Neural progenitor cell (in vitro differentiated cells): ENCODE data around the gene TAF6. TPM values are rescaled to one million over a fixed set of nuclear protein-coding genes. Genes with fewer than 3 reads are reported as not detected.

Source experiments
- DNase-seq: peaks from one replicate; pipeline ENCODE4 v3.0.0-alpha.2; 2016; ENCODE audit warnings: low spot score
- H2AFZ ChIP-seq: fragments of 200-600 bp; sonication (generic); replicated peaks from 2 replicates; pipeline ENCODE4 v1.6.1; 2016; ENCODE audit warnings: antibody characterized with exemption
- H3F3A ChIP-seq: fragments of 200-600 bp; sonication (generic); 2 replicates; pipeline ENCODE4 v1.6.1; 2016; ENCODE audit warnings: antibody characterized with exemption, low read depth
- H3K27ac ChIP-seq: fragments of 200-600 bp; sonication (generic); 2 replicates; pipeline ENCODE4 v1.5.1; 2016; ENCODE audit warnings: mild to moderate bottlenecking
- H3K27me3 ChIP-seq: fragments of 200-600 bp; sonication (generic); 2 replicates; pipeline ENCODE4 v1.6.1; 2016; ENCODE audit warnings: mild to moderate bottlenecking, moderate library complexity
- H3K36me3 ChIP-seq: fragments of 200-600 bp; sonication (generic); 2 replicates; pipeline ENCODE4 v1.5.1; 2016
- H3K4me1 ChIP-seq: fragments of 200-600 bp; sonication (generic); 2 replicates; pipeline ENCODE4 v1.6.1; 2016; ENCODE audit warnings: mixed run types
- H3K4me2 ChIP-seq: fragments of 200-600 bp; sonication (generic); 2 replicates; pipeline ENCODE4 v1.6.1; 2016
- H3K4me3 ChIP-seq: fragments of 200-600 bp; sonication (generic); 2 replicates; pipeline ENCODE4 v1.5.1; 2016
- H3K79me2 ChIP-seq: fragments of 200-600 bp; sonication (generic); 2 replicates; pipeline ENCODE4 v1.6.1; 2016; ENCODE audit warnings: low read depth
- H3K9ac ChIP-seq: fragments of 200-600 bp; sonication (generic); 2 replicates; pipeline ENCODE4 v1.6.1; 2016
- H3K9me3 ChIP-seq: fragments of 200-600 bp; sonication (generic); 2 replicates; pipeline ENCODE4 v1.5.1; 2016; ENCODE audit warnings: low read depth
- H4K20me1 ChIP-seq: fragments of 200-600 bp; sonication (generic); 2 replicates; pipeline ENCODE4 v1.6.1; 2016; ENCODE audit warnings: low read depth
- H3K27ac Mint-ChIP-seq: 3 replicates; pipeline ENCODE4 v1.8.0; 2021; ENCODE audit warnings: mixed read lengths
- H3K27me3 Mint-ChIP-seq: 2 replicates; pipeline ENCODE4 v1.8.0; 2022; ENCODE audit warnings: low read depth, mild to moderate bottlenecking, inconsistent platforms, moderate library complexity, mixed read lengths; ENCODE audit not compliant: insufficient read depth
- H3K36me3 Mint-ChIP-seq: 3 replicates; pipeline ENCODE4 v1.8.0; 2021; ENCODE audit warnings: mixed read lengths
- H3K4me1 Mint-ChIP-seq: 3 replicates; pipeline ENCODE4 v1.8.0; 2021; ENCODE audit warnings: mixed read lengths
- H3K4me3 Mint-ChIP-seq: 3 replicates; pipeline ENCODE4 v1.8.0; 2021; ENCODE audit warnings: mild to moderate bottlenecking, moderate library complexity, mixed read lengths
- H3K9me3 Mint-ChIP-seq: 3 replicates; pipeline ENCODE4 v1.8.0; 2020; ENCODE audit warnings: mixed read lengths
- CTCF ChIP-seq: fragments of 200-600 bp; sonication (generic); IDR thresholded peaks from 2 replicates; pipeline ENCODE4 v1.5.1; 2017; ENCODE audit warnings: antibody characterized with exemption, mild to moderate bottlenecking
- EZH2 ChIP-seq: fragments of 200-600 bp; sonication (generic); IDR thresholded peaks from 2 replicates; pipeline ENCODE4 v1.6.1; 2017; ENCODE audit warnings: antibody characterized with exemption, mild to moderate bottlenecking, moderate library complexity
- EZH2phosphoT487 ChIP-seq: fragments of 200-600 bp; sonication (generic); IDR thresholded peaks from 2 replicates; pipeline ENCODE4 v1.6.1; 2017; ENCODE audit warnings: antibody characterized with exemption
- total RNA-seq: library from RNA; depleted of rRNA; stranded (reverse); fragments of >200 nt; gene quantifications from 2 replicates; pipeline ENCODE4 v1.2.3, GENCODE V29; 2015; ENCODE audit warnings: low replicate concordance

TAF6 gene
- total RNA-seq, 1 donor from 2014 or later, result 66.1 TPM

- Histone ChIP-seq H3K9ac (no peak overlapping the region), H3K79me2 (no peaks in the 10 kb centered on the region), H4K20me1 (no peaks in the 10 kb centered on the region), H3K4me1 (no peaks in the 10 kb centered on the region), H3K36me3 (peaks cover 20% of the 10 kb centered on the region), H3F3A (peaks cover 50% of the 10 kb centered on the region), H2AFZ (no peak overlapping the region), H3K9me3 (peaks cover 15% of the 10 kb centered on the region), H3K27me3 (no peaks in the 10 kb centered on the region), H3K27ac (no peak overlapping the region), H3K4me2 (no peak overlapping the region), H3K4me3 (no peak overlapping the region)
- Mint-ChIP-seq H3K9me3 (peaks cover 16% of the 10 kb centered on the region), H3K4me1 (no peaks in the 10 kb centered on the region), H3K27ac (no peak overlapping the region), H3K27me3 (peaks cover 5% of the 10 kb centered on the region), H3K4me3 (no peak overlapping the region), H3K36me3 (peaks cover 53% of the 10 kb centered on the region)
- no peak for DNase-seq
- no peak for TF ChIP-seq CTCF
- no peak for TF ChIP-seq EZH2phosphoT487
- TF ChIP-seq EZH2, result no peak
These were observed 53.5 kb downstream of the TAF6 start for GRCh38 chr7:100065452-100066186.

- TF ChIP-seq EZH2phosphoT487, result no peak
- TF ChIP-seq EZH2, result no peak
- TF ChIP-seq CTCF, result no peak
- H3K4me3 ChIP-seq, result no peak overlapping the region
- H3K27ac Mint-ChIP-seq, result no peak overlapping the region
- H3K27me3 Mint-ChIP-seq, result peaks cover 2% of the 10 kb centered on the region
- H4K20me1 ChIP-seq, result no peaks in the 10 kb centered on the region
- peaks cover under 1% of the 10 kb centered on the region for H3K9me3 ChIP-seq
- H3K4me1 Mint-ChIP-seq, result no peaks in the 10 kb centered on the region
- H3K9ac ChIP-seq, result no peak overlapping the region
- no peak overlapping the region for H3K4me2 ChIP-seq
- no peaks in the 10 kb centered on the region for H3K79me2 ChIP-seq
- H3K27ac ChIP-seq, result no peak overlapping the region
- H3K36me3 Mint-ChIP-seq, result peaks cover 45% of the 10 kb centered on the region
- H3K4me1 ChIP-seq, result no peaks in the 10 kb centered on the region
- H3K9me3 Mint-ChIP-seq, result peaks cover 5% of the 10 kb centered on the region
- H2AFZ ChIP-seq, result no peak overlapping the region
- no peak for DNase-seq
- no peaks in the 10 kb centered on the region for H3K27me3 ChIP-seq
- peaks cover 35% of the 10 kb centered on the region for H3F3A ChIP-seq
- no peak overlapping the region for H3K4me3 Mint-ChIP-seq
- H3K36me3 ChIP-seq, result peaks cover 13% of the 10 kb centered on the region
These were observed 55.0 kb downstream of the TAF6 start for GRCh38 chr7:100064162-100064561.

GRCh38 chr7:100063376-100063775 lies 55.8 kb downstream of the TAF6 start:
- H3K27me3 ChIP-seq, result no peaks in the 10 kb centered on the region
- H3K9me3 ChIP-seq, result no peaks in the 10 kb centered on the region
- no peak overlapping the region for H3K27ac Mint-ChIP-seq
- peaks cover 5% of the 10 kb centered on the region for H3K9me3 Mint-ChIP-seq
- H2AFZ ChIP-seq, result no peak overlapping the region
- H3F3A ChIP-seq, result peaks cover 31% of the 10 kb centered on the region
- no peak overlapping the region for H3K4me3 Mint-ChIP-seq
- H3K9ac ChIP-seq, result no peak overlapping the region
- no peaks in the 10 kb centered on the region for H3K4me1 ChIP-seq
- peaks cover 2% of the 10 kb centered on the region for H3K27me3 Mint-ChIP-seq
- peaks cover 6% of the 10 kb centered on the region for H3K36me3 ChIP-seq
- no peak for TF ChIP-seq CTCF
- TF ChIP-seq EZH2phosphoT487, result no peak
- TF ChIP-seq EZH2, result no peak
- H3K4me3 ChIP-seq, result no peak overlapping the region
- no peak overlapping the region for H3K4me2 ChIP-seq
- no peaks in the 10 kb centered on the region for H3K4me1 Mint-ChIP-seq
- no peaks in the 10 kb centered on the region for H4K20me1 ChIP-seq
- peaks cover 48% of the 10 kb centered on the region for H3K36me3 Mint-ChIP-seq
- DNase-seq, result no peak
- H3K27ac ChIP-seq, result no peak overlapping the region
- no peaks in the 10 kb centered on the region for H3K79me2 ChIP-seq
